ENCODE data around the gene THY1. TPM values are rescaled to one million over a fixed set of nuclear protein-coding genes. Genes with fewer than 3 reads are reported as not detected.
"Not testable (repeated sequence)": the region's sequence is repeated elsewhere in the genome, so short reads cannot be mapped to it uniquely, and the experiment has no call there.

THY1 gene
- total RNA-seq, 1 donor from 2014 or later = 49.2 TPM

DNA sequence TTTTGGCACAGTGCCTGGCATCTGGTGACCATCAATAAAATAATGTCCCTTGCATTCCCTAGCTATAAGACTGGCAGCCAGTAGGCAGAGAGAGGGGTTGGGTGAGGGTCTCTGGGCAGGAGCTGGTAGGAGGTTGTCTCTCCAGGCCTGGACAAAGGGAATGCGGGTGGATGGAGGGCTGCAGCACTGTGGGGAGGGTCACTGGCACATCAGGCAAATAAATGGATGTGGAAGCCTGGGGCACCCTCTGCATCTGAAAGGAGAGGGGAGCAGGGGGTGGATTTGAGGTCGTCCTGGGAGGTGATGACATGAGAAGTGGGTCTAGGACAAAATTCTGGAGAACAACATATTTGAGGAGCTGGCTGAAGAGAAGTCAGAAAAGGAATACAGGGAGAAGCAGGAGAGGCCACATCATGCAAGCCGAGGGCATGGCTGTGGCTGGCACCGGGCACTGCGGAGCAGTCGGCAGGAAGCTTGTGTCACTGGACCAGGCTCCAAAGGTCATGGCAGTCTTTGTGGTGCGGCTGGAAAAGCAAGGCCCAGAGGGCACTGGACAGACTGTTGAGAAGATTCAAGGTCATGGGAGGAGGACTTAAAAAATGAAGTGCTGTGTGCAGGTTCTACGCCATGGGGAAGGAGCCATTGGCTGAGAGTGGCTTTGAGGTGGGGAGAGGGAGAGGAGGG, 36.5 kb upstream of the THY1 start:
- Mint-ChIP-seq H3K27ac (peak overlapping the region; percentile 84), H3K27me3 (ENCODE audit: insufficient read depth, low read depth) (no peaks in the 10 kb centered on the region), H3K9me3 (peaks cover 3% of the 10 kb centered on the region), H3K36me3 (no peaks in the 10 kb centered on the region), H3K4me1 (peaks cover 14% of the 10 kb centered on the region), H3K4me3 (no peak overlapping the region)
- Histone ChIP-seq H3F3A (ENCODE audit: low read depth) (no peaks in the 10 kb centered on the region), H2AFZ (replicated peaks) (no peak overlapping the region), H3K27me3 (no peaks in the 10 kb centered on the region), H3K4me1 (no peaks in the 10 kb centered on the region), H3K9ac (no peak overlapping the region), H3K36me3 (no peaks in the 10 kb centered on the region), H3K9me3 (ENCODE audit: low read depth) (no peaks in the 10 kb centered on the region), H3K4me3 (no peak overlapping the region), H3K27ac (no peak overlapping the region), H3K4me2 (no peak overlapping the region), H4K20me1 (ENCODE audit: low read depth) (no peaks in the 10 kb centered on the region), H3K79me2 (ENCODE audit: low read depth) (no peaks in the 10 kb centered on the region)
- DNase-seq (ENCODE audit: low spot score) = no peak
- TF ChIP-seq EZH2 (IDR thresholded peaks at IDR 0.05) = no peak
- TF ChIP-seq EZH2phosphoT487 (IDR thresholded peaks at IDR 0.05) = no peak
- no peak for TF ChIP-seq CTCF (IDR thresholded peaks at IDR 0.05)

DNA sequence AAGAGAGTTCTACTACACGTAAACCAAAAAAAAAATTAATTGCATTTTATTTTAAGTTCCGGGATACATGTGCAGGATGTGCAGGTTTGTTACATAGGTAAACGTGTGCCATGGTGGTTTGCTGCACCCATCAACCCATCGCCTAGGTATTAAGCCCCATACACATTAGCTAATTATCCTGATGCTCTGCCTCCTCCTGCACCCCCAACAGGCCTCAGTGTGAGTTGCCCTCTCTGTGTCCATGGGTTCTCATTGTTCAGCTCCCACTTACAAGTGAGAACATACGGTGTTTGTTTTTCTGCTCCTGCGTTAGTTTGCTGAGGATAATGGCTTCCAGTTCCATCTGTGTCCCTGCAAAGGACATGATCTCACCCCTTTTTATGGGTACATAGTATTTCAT, 32.7 kb upstream of the THY1 start:
- not testable (repeated sequence) for H3K36me3 Mint-ChIP-seq; H3K27me3 Mint-ChIP-seq (ENCODE audit: insufficient read depth, low read depth); H3K4me2 ChIP-seq; H3K4me3 Mint-ChIP-seq; H3K9me3 ChIP-seq (ENCODE audit: low read depth); H3K9me3 Mint-ChIP-seq; H3K4me3 ChIP-seq; H3K36me3 ChIP-seq; DNase-seq (ENCODE audit: low spot score); H3K79me2 ChIP-seq (ENCODE audit: low read depth); H3F3A ChIP-seq (ENCODE audit: low read depth); H3K9ac ChIP-seq; H3K27me3 ChIP-seq; H4K20me1 ChIP-seq (ENCODE audit: low read depth); H2AFZ ChIP-seq (replicated peaks); H3K4me1 ChIP-seq; H3K27ac Mint-ChIP-seq; H3K27ac ChIP-seq
- H3K4me1 Mint-ChIP-seq = peaks cover 12% of the 10 kb centered on the region

DNA sequence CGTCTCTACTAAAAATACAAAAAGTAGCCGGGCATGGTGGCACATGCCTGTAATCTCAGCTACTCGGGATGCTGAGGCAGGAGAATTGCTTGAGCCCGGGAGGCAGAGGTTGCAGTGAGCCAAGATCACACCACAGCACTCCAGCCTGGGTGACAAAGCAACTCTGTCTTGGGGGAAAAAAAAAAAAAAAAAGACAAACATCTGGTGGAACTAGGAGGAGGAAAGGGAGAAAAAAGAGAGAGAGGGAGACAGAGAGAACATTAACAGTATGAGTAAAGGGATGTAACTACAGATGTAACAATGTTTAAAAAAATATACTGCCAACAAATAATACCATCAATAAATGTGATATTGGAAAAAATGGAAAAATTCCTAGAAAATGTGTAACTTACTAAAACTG, 32.3 kb upstream of the THY1 start:
- H3K36me3 Mint-ChIP-seq; H3K4me2 ChIP-seq; H3F3A ChIP-seq (ENCODE audit: low read depth); DNase-seq (ENCODE audit: low spot score); H3K9me3 Mint-ChIP-seq; H3K4me1 ChIP-seq; H2AFZ ChIP-seq (replicated peaks); H3K4me3 ChIP-seq; H3K9me3 ChIP-seq (ENCODE audit: low read depth); H3K27ac ChIP-seq; H3K27me3 Mint-ChIP-seq (ENCODE audit: insufficient read depth, low read depth); H3K27ac Mint-ChIP-seq; H3K36me3 ChIP-seq; H4K20me1 ChIP-seq (ENCODE audit: low read depth); H3K27me3 ChIP-seq; H3K4me1 Mint-ChIP-seq; H3K9ac ChIP-seq; H3K4me3 Mint-ChIP-seq; H3K79me2 ChIP-seq (ENCODE audit: low read depth): not testable (repeated sequence)

DNA sequence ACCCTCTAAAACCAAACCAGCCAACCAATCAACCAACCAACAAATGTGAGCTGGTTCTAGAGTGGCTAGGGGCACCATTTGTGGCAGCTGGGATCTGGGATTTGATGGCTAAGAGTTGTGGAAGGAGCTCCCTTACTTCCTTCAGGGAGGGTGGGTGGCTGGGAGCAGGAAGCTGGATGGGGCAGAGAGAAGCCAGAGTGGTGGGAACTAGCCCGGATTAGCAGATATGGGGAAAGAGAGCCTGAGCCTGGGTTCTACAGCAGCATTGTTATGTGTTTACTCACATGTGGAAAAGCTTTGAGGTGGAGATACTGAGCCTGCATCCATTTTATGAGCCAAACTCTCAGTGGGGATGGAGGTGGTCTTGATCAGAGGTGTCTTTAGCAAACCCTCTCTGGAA, 30.9 kb upstream of the THY1 start:
- Mint-ChIP-seq H3K4me3 (no peak overlapping the region), H3K27ac (no peak overlapping the region), H3K9me3 (no peaks in the 10 kb centered on the region), H3K27me3 (ENCODE audit: insufficient read depth, low read depth) (peaks cover 2% of the 10 kb centered on the region), H3K36me3 (no peaks in the 10 kb centered on the region), H3K4me1 (no peaks in the 10 kb centered on the region)
- Histone ChIP-seq H3K4me3 (no peak overlapping the region), H3K4me2 (no peak overlapping the region), H3K79me2 (ENCODE audit: low read depth) (no peaks in the 10 kb centered on the region), H3K9ac (no peak overlapping the region), H3K4me1 (no peaks in the 10 kb centered on the region), H2AFZ (replicated peaks) (no peak overlapping the region), H3K27me3 (no peaks in the 10 kb centered on the region), H3K27ac (no peak overlapping the region), H3F3A (ENCODE audit: low read depth) (no peaks in the 10 kb centered on the region), H4K20me1 (ENCODE audit: low read depth) (no peaks in the 10 kb centered on the region), H3K36me3 (no peaks in the 10 kb centered on the region), H3K9me3 (ENCODE audit: low read depth) (no peaks in the 10 kb centered on the region)
- no peak for DNase-seq (ENCODE audit: low spot score)
- TF ChIP-seq EZH2phosphoT487 (IDR thresholded peaks at IDR 0.05) (no peak), EZH2 (IDR thresholded peaks at IDR 0.05) (no peak), CTCF (IDR thresholded peaks at IDR 0.05) (no peak)

Measured in neural progenitor cell (in vitro differentiated cells).